IMR-90 (cell line): ENCODE data around the gene SYNGR2. TPM values are rescaled to one million over a fixed set of nuclear protein-coding genes. Genes with fewer than 3 reads are reported as not detected.

ENCODE experiments used
- ATAC-seq: fragments of 200-7000 bp; cut with Tn5 transposase; 2 replicates; pipeline ENCODE4 v1.9.1; 2020; ENCODE audit warnings: low read depth, mild to moderate bottlenecking, moderate library complexity
- BruUV-seq: library from RNA; stranded (reverse); fragments of 400-500 nt; replicated peaks from 2 replicates; lab custom pipeline; 2021; lab: Mats Ljungman, UMichigan
- CTCF ChIA-PET: fragments of 300-600 bp; formaldehyde crosslinking; extraction: SDS; loops from one replicate; lab custom pipeline; 2021; ENCODE audit warnings: antibody characterized with exemption; lab: Yijun Ruan, JAX
- POLR2A ChIA-PET: fragments of 300-600 bp; sonication (Branson Sonifier 250); formaldehyde crosslinking; loops from one replicate; lab custom pipeline; 2022; ENCODE audit warnings: antibody characterized with exemption; ENCODE audit not compliant: unreplicated experiment; lab: Charles Lee
- DNase-seq: peaks from one replicate; pipeline ENCODE4 v3.0.0; 2013
- H2AFZ ChIP-seq: replicated peaks from 2 replicates; pipeline ENCODE3; 2013; ENCODE audit warnings: low read length, mild to moderate bottlenecking; ENCODE audit not compliant: poor library complexity
- H2AK5ac ChIP-seq: 2 replicates; pipeline ENCODE4 v1.6.1; 2013; ENCODE audit warnings: low read depth, low read length, inconsistent platforms
- H2AK9ac ChIP-seq: replicated peaks from 2 replicates; pipeline ENCODE3; 2013; ENCODE audit warnings: mild to moderate bottlenecking, low read depth, low read length, moderate library complexity; ENCODE audit not compliant: poor library complexity
- H2BK120ac ChIP-seq: 2 replicates; pipeline ENCODE4 v1.6.1; 2013; ENCODE audit warnings: low read depth, low read length, inconsistent platforms
- H2BK15ac ChIP-seq: 3 replicates; pipeline ENCODE4 v1.6.1; 2013; ENCODE audit warnings: low read depth, low read length, inconsistent platforms
- H2BK20ac ChIP-seq: 2 replicates; pipeline ENCODE4 v1.6.1; 2013; ENCODE audit warnings: low read depth, mild to moderate bottlenecking, inconsistent platforms, low read length, moderate library complexity
- H2BK5ac ChIP-seq: 2 replicates; pipeline ENCODE4 v1.6.1; 2013; ENCODE audit warnings: mild to moderate bottlenecking, low read depth, low read length, inconsistent platforms; ENCODE audit not compliant: poor library complexity, severe bottlenecking
- H3K14ac ChIP-seq: replicated peaks from 2 replicates; pipeline ENCODE4 v1.6.1; 2013; ENCODE audit warnings: low read depth, low read length, inconsistent platforms
- H3K18ac ChIP-seq: 2 replicates; pipeline ENCODE4 v1.6.1; 2013; ENCODE audit warnings: low read depth, low read length, control low read depth
- H3K23ac ChIP-seq: 2 replicates; pipeline ENCODE4 v1.6.1; 2013; ENCODE audit warnings: low read depth, low read length, inconsistent platforms
- H3K27ac ChIP-seq: 2 replicates; pipeline ENCODE4 v1.5.1; 2013; ENCODE audit warnings: mild to moderate bottlenecking, control low read depth, low read length; ENCODE audit not compliant: insufficient read depth
- H3K27me3 ChIP-seq: 2 replicates; pipeline ENCODE4 v1.6.1; 2013; ENCODE audit warnings: low read length; ENCODE audit not compliant: control insufficient read depth, insufficient read depth
- H3K36me3 ChIP-seq: 2 replicates; pipeline ENCODE4 v1.6.1; 2013; ENCODE audit warnings: low read length, mixed read lengths; ENCODE audit not compliant: control insufficient read depth, insufficient read depth
- H3K4ac ChIP-seq: 2 replicates; pipeline ENCODE4 v1.6.1; 2013; ENCODE audit warnings: low read depth, low read length, inconsistent platforms
- H3K4me1 ChIP-seq: 2 replicates; pipeline ENCODE4 v1.6.1; 2013; ENCODE audit warnings: low read length, mixed read lengths; ENCODE audit not compliant: control insufficient read depth, insufficient read depth
- H3K4me2 ChIP-seq: 2 replicates; pipeline ENCODE4 v1.6.1; 2013; ENCODE audit warnings: low read depth, mild to moderate bottlenecking, control low read depth, low read length, moderate library complexity
- H3K4me3 ChIP-seq: 2 replicates; pipeline ENCODE4 v1.5.1; 2013; ENCODE audit warnings: low read depth, mild to moderate bottlenecking, control low read depth, low read length, moderate library complexity; ENCODE audit not compliant: insufficient read depth
- H3K56ac ChIP-seq: 2 replicates; pipeline ENCODE4 v1.6.1; 2013; ENCODE audit warnings: low read length, inconsistent platforms; ENCODE audit not compliant: insufficient read depth; ENCODE audit errors: extremely low read depth
- H3K79me1 ChIP-seq, 2 experiments: 2 replicates each; pipeline ENCODE4 v1.6.1; 2013; ENCODE audit warnings: low read length in 2 of 2, inconsistent platforms in 1 of 2, low read depth in 1 of 2
- H3K9ac ChIP-seq: 2 replicates; pipeline ENCODE4 v1.6.1; 2013; ENCODE audit warnings: low read depth, low read length, control low read depth
- H3K9me1 ChIP-seq: 2 replicates; pipeline ENCODE4 v1.6.1; 2013; ENCODE audit warnings: low read length, inconsistent platforms; ENCODE audit not compliant: insufficient read depth
- H3K9me3 ChIP-seq: 2 replicates; pipeline ENCODE4 v1.6.1; 2013; ENCODE audit warnings: low read length; ENCODE audit not compliant: control insufficient read depth, insufficient read depth
- H4K20me1 ChIP-seq: 2 replicates; pipeline ENCODE4 v1.6.1; 2013; ENCODE audit warnings: low read length, inconsistent platforms; ENCODE audit not compliant: insufficient read depth
- H4K5ac ChIP-seq: 2 replicates; pipeline ENCODE4 v1.6.1; 2013; ENCODE audit warnings: mild to moderate bottlenecking, low read depth, low read length, control low read depth
- H4K8ac ChIP-seq, 2 experiments: 2 replicates each; pipeline ENCODE4 v1.6.1; 2013; ENCODE audit warnings: low read depth in 2 of 2, low read length in 2 of 2, control low read depth in 1 of 2, inconsistent platforms in 1 of 2
- H4K91ac ChIP-seq: 2 replicates; pipeline ENCODE4 v1.6.1; 2013; ENCODE audit warnings: low read depth, low read length, inconsistent platforms; ENCODE audit not compliant: insufficient read depth
- MAZ ChIP-seq: IDR thresholded peaks from 2 replicates; pipeline ENCODE4 v1.6.1; 2012; ENCODE audit warnings: low read depth, mild to moderate bottlenecking, low read length, improper control_type of control experiment, moderate library complexity, borderline replicate concordance
- MXI1 ChIP-seq: IDR thresholded peaks from 2 replicates; pipeline ENCODE4 v1.6.1; 2012; ENCODE audit warnings: low read depth, mild to moderate bottlenecking, low read length, moderate library complexity, borderline replicate concordance
- RAD21 ChIP-seq: IDR thresholded peaks from 2 replicates; pipeline ENCODE4 v1.6.1; 2012; ENCODE audit warnings: low read length, improper control_type of control experiment
- SMC3 ChIP-seq: fragments of 150-350 bp; IDR thresholded peaks from 2 replicates; pipeline ENCODE4 v1.6.1; 2016; ENCODE audit warnings: low read depth, mild to moderate bottlenecking, antibody characterized with exemption, low read length, moderate library complexity
- WGBS, 2 experiments: methylation state at CpG; one replicate each; pipeline versions ENCODE4 v1.1.5 to v1.1.7; 2013; ENCODE audit warnings: missing lambda C conversion rate in 2 of 2; ENCODE audit not compliant: insufficient read length in 1 of 2; ENCODE audit errors: extremely low coverage in 2 of 2; 5-methylcytosine and 5-hydroxymethylcytosine counted together
- dilution Hi-C: fragments of 300-500 bp; cut with HindIII; formaldehyde crosslinking; loops from one replicate; pipeline ENCODE4 v1.14.3; 2018; ENCODE audit warnings: low sequenced_read_pairs; ENCODE audit not compliant: unreplicated experiment
- in situ Hi-C: fragments of 300-500 bp; cut with MboI; formaldehyde crosslinking; loops from 3 replicates; pipeline ENCODE4 v1.14.3; 2019; ENCODE audit warnings: low sequenced_read_pairs, inconsistent platforms, mixed read lengths
- intact Hi-C: fragments of 100-400 bp; cut with micrococcal nuclease; formaldehyde crosslinking; loops from 2 replicates; pipeline ENCODE4 v1.10.0; 2022
- polyA plus RNA-seq, 3 experiments: library from polyadenylated mRNA; depleted of rRNA; stranded (reverse); fragments of >200 nt; gene quantifications; 2 replicates each; pipeline ENCODE4 v1.2.3, GENCODE V29; 2012; ENCODE audit warnings: low replicate concordance in 1 of 3
- total RNA-seq: library from RNA; depleted of rRNA; stranded (reverse); fragments of >200 nt; gene quantifications from 2 replicates; pipeline ENCODE4 v1.2.3, GENCODE V29; 2012

SYNGR2 gene
- total and polyA plus RNA-seq, 2 of the 4 experiments (the other 2 are of a cell fraction), result 11.1 to 63.1 TPM

DNA sequence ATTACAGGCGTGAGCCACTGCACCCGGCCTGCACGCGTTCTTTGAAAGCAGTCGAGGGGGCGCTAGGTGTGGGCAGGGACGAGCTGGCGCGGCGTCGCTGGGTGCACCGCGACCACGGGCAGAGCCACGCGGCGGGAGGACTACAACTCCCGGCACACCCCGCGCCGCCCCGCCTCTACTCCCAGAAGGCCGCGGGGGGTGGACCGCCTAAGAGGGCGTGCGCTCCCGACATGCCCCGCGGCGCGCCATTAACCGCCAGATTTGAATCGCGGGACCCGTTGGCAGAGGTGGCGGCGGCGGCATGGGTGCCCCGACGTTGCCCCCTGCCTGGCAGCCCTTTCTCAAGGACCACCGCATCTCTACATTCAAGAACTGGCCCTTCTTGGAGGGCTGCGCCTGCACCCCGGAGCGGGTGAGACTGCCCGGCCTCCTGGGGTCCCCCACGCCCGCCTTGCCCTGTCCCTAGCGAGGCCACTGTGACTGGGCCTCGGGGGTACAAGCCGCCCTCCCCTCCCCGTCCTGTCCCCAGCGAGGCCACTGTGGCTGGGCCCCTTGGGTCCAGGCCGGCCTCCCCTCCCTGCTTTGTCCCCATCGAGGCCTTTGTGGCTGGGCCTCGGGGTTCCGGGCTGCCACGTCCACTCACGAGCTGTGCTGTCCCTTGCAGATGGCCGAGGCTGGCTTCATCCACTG, 45.8 kb downstream of the SYNGR2 start, which contains the start of gene BIRC5:
BIRC5 (plus strand) TSS at position 238 of the 690 bp plus-strand sequence; CDS start at position 302, 64 bp downstream.
- H4K20me1 ChIP-seq, result no peaks in the 10 kb centered on the region
- peak within 1 kb of the TSS; percentile 46 to 66; a peak in 3 of 4 replicates for H4K8ac ChIP-seq
- intact Hi-C loops, result no loop called here
- H2BK120ac ChIP-seq, result no peak within 1 kb of the TSS
- H3K4ac ChIP-seq, result peak within 1 kb of the TSS; percentile 44
- peak within 1 kb of the TSS; percentile 89 for H3K4me3 ChIP-seq
- dilution Hi-C loops, result no loop called here
- H3K27me3 ChIP-seq, result no peaks in the 10 kb centered on the region; the same call in 1 of the 2 replicates
- H2BK20ac ChIP-seq, result no peak within 1 kb of the TSS
- H2BK5ac ChIP-seq, result peak within 1 kb of the TSS; percentile 69
- DNase-seq (peak; percentile 69), ATAC-seq (peak; percentile 100)
- H3K9me3 ChIP-seq, result no peaks in the 10 kb centered on the region
- H3K9me1 ChIP-seq, result 0 out of 2 replicates have a peak, but pooled peaks cover 2% of the 10 kb centered on the region
- 0% methylated on average over 28 of the region's 60 CpGs; no CpG with 5 or more reads in 1 of the 2 experiments for WGBS, 2 experiments
- TF ChIP-seq MAZ, result peak; percentile 79; the same call in 1 of the 2 replicates
- TF ChIP-seq SMC3, result no peak
- no peak for TF ChIP-seq RAD21
- TF ChIP-seq MXI1, result peak; percentile 100
- H3K4me1 ChIP-seq, result 0 out of 2 replicates have a peak, but pooled peaks cover 1% of the 10 kb centered on the region
- H4K91ac ChIP-seq, result peak within 1 kb of the TSS; percentile 90
- peak within 1 kb of the TSS; percentile 60; the same call in 1 of the 2 replicates for H3K27ac ChIP-seq
- TSS peak; percentile 64 for BruUV-seq
- no peak within 1 kb of the TSS; the same call in 1 of the 2 replicates for H4K5ac ChIP-seq
- peak within 1 kb of the TSS; percentile 48 for H3K56ac ChIP-seq
- H3K79me1 ChIP-seq, result peaks cover 6 to 18% of the 10 kb centered on the region in 2 experiments
- H3K18ac ChIP-seq, result no peak within 1 kb of the TSS
- ChIA-PET POLR2A (no interaction called here), CTCF (no interaction called here)
- H2AFZ ChIP-seq, result peak within 1 kb of the TSS; percentile 94
- H2BK15ac ChIP-seq, result no peak within 1 kb of the TSS
- H3K36me3 ChIP-seq, result no peaks in the 10 kb centered on the region; the same call in 1 of the 2 replicates
- peak within 1 kb of the TSS; percentile 73; the same call in 1 of the 2 replicates for H3K9ac ChIP-seq
- in situ Hi-C loops, result no loop called here
- H3K14ac ChIP-seq, result peak within 1 kb of the TSS; percentile 67
- H2AK9ac ChIP-seq, result peak within 1 kb of the TSS; percentile 83
- peak within 1 kb of the TSS; percentile 96 for H3K4me2 ChIP-seq
- peak within 1 kb of the TSS; percentile 5 for H2AK5ac ChIP-seq
- peak within 1 kb of the TSS; percentile 4; the same call in 1 of the 2 replicates for H3K23ac ChIP-seq
